Suppressor macrophage (primary cell): ENCODE data around the gene PYDC1.
A peak's percentile ranks its signal among the peaks of the same experiment; 100 is the strongest.
"Not testable (repeated sequence)": the region's sequence is repeated elsewhere in the genome, so short reads cannot be mapped to it uniquely, and the experiment has no call there.

Experiments
- DNase-seq, 4 experiments: peaks; one replicate each; pipeline ENCODE4 v3.0.0-alpha.2; 2020 to 2022

PYDC1 gene

DNA sequence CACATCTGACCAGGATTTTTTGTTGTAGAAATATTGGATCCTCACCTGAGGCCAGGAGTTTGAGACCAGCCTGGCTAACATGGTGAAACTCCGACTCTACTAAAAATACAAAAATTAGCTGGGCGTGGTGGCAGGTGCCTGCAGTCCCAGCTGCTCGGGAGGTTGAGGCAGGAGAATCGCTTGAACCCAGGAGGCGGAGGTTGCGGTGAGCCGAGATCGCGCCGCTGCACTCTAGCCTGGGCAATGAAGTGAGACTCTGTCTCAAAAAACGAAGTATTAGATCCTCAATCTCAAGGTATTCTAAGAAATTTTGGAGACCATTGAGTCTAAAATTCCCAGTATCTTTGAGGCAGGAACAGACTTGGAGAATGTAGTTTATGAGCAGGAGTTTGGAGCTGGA lies 21.1 kb downstream of the PYDC1 start:
- DNase-seq: not testable (repeated sequence)

DNA sequence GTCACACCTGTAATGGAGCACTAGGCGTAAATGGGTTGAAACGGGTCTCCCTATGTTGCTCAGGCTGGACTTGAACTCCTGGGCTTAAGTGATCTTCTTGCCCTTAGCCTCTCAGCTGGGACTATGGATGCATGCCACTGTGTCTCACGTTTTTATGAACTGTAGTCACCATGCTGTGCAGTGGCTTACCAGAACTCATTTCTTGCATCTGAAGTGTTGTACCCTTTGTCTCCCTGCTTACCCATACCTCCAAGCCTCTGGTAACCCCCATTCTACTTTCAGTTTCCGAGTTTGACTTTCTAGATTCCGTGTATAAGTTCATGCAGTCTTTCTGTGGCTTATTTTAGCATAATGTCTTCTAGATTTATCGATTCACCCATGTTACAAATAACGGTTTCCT lies 22.0 kb downstream of the PYDC1 start:
- DNase-seq: no peak

DNA sequence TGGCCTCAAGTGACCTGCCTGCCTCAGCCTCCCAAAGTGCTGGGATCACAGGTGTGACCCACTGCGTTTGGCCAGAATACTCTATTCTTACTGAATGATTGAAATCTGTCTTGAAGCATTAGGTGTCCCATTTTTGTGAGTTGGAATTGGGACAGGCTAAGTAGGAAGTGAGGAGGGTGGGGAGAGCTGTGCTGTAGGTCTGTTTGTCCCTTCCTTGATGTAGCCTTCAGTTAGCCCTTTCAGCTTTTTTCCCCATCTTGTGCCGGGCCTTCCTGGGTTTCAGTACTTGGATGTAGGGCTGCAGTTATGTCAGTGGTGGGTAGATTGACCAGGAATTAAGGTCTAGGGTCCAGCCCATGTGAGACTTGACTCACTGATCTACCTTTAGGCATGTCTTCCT lies 23.1 kb downstream of the PYDC1 start:
- no peak for DNase-seq

DNA sequence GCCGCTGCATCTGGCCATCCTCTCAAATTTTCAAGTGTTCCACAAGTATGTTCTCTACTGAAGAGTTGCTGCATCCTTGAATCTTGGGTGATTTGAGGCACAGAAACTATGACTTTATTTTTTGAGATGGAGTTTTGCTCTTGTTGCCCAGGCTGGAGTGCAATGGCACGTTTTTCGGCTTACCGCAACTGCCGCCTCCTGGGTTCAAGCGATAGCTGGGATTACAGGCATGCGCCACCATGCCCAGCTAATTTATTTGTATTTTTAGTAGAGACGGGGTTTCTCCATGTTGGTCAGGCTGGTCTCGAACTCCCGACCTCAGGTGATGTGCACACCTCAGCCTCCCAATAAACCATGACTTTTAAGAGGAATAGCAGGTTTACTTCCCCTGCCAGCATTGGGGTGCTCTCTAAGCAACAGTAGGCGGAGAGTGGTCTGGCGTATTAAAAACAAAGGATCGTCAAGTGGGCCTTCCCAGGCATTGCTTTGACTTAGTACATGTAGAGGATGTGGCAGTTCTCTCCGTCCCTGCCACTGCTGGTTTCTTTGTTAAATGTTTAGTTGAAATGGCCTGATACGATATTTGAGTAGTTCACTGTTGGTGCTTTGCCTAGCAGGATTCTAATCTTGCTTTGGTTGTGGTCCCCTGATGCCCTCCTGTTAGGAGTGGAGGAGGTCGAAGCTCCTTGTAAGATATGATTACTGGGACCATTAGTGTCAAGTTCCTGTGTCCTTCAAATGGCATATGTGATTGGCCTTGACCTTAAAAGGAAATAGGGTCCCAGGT lies 23.9 kb downstream of the PYDC1 start:
- DNase-seq: no peak

DNA sequence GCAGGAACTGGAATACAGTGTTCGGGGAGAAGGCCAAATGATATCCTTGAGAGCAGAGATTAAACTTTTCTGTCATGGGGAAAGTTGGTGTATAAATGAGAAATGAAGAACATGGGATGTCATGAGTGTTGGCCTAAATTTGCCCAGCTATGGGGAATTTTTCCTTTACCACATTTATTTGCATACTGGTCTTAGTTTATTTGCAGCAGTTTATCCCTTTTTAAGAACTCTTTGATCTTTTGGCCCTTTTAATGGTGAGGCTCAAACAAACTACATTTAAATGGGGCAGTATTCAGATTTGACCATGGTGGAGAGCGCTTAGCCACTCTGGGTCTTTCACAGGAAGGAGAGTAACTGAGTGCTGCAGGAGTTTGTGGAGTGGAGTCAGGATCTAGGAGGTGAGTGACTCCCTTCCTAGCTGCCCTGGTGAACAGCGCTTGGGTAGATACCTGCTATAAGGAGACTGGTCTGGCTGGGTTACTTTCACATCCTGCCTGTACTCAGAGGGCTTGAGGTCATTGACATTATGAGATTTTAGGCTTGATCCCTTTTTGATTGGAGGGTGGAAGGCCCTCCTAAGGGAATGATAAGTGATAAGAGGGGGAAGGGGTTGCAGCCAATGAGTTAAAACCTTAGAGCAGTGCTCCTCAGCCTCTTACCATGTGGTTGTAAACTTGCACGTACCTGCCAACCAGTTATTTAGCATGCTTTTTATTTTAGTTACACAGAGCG lies 25.1 kb downstream of the PYDC1 start:
- DNase-seq: no peak

DNA sequence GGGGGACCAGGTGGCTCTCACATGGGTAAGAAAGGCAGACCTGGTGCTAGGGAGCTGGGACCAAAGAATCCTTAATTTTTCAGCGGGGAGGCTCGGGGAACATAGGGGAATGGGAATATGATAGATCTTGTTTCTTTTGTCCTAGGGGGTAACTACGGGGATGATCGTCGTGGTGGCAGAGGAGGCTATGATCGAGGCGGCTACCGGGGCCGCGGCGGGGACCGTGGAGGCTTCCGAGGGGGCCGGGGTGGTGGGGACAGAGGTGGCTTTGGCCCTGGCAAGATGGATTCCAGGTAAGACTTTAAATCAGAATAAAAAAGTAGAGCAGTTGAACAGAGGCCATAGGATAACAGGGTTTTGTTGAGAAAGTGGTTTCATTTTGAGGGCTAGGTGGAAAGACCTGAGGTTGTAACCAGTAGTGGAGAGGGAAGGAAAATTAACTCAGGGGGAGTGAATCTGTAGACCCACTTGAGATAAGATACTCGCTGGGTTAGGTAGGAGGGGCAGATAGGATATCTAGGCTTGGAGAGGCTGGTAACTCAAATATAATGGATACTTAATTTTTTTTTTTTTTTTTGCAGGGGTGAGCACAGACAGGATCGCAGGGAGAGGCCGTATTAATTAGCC lies 26.0 kb downstream of the PYDC1 start:
- DNase-seq: no peak

DNA sequence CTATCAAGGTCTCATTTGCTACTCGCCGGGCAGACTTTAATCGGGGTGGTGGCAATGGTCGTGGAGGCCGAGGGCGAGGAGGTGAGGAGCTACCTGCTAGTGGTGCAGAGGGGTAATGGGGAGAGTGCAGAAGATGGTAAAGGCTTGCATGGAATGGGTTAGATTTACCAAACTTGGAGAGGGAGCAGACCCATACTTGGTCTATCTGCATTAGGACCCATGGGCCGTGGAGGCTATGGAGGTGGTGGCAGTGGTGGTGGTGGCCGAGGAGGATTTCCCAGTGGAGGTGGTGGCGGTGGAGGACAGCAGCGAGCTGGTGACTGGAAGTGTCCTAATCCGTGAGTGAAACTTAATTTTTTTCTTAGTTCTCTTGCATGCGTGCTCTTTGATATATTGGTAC lies 26.9 kb downstream of the PYDC1 start:
- no peak for DNase-seq

DNA sequence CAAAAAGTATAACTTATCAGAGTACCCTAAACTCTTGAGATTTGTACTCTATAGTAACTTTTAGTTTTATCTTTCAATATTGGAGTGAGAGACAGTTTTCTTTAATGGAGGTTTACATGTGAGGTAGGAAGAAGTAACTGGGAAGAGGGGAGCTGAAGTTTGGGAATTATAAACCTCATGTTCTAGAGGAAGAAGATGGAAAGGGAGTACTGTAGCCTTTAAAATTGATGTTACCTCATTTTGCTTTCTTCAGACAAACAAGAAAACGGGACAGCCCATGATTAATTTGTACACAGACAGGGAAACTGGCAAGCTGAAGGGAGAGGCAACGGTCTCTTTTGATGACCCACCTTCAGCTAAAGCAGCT lies 27.5 kb downstream of the PYDC1 start:
- DNase-seq: no peak

DNA sequence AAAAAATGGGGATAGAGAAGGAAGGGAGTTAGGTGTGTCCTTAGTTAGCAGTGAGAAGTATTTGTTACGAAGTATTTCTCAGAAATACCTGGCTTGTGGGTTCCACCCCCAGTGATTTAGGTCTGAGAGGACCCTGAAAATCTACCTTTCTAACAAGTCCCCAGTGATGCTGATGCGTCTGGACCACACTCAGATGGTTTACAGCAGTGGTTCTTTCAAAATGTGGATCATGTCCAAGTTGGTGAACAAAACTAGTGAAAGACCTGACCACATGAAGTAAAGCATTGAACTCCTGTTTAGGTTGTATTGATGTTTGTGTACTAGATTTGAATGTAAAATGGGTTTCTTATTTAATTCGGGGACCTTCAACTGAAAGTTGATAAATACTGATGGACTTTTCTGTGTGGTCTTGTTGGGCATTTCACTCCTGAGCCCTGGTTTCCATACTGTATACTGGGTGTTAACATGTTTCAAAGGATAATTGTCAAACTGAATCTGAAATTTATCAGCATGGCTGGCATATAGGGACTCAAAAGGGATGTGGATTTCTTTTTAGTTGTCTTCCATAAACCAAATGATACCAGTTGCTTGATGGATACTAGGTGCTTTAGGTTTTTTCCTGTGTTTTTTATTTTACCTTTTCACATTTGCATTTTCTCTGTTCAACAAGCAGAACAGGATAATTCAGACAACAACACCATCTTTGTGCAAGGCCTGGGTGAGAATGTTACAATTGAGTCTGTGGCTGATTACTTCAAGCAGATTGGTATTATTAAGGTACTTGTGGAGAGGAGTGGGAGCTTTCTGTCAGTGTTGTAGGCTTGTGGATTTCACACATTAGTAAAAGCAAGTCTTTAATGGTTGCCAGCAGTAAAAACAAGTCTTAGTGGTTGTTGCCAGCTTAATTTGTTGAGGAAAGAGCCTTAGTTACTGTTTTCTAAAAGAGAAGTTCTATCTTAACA lies 28.2 kb downstream of the PYDC1 start:
- no peak for DNase-seq

DNA sequence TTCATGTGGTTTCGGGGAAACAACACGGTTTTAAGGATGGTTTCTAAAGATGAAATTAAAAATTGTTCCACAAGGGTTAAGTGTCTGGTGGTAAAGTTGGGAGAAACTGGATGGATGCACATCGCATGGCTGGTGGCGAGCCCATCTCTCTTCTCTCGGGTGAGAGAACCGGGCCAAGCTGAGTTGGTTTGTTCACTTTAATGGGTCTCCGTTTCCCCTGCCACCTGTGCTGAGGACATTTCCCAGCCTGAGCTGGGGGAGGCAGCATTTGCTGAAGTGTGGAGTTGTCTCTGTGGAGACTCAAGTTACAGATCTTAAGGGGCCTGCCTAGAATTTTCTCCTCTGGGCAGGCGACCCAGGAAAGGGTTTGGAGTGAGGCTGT lies 29.1 kb downstream of the PYDC1 start:
- no peak for DNase-seq

DNA sequence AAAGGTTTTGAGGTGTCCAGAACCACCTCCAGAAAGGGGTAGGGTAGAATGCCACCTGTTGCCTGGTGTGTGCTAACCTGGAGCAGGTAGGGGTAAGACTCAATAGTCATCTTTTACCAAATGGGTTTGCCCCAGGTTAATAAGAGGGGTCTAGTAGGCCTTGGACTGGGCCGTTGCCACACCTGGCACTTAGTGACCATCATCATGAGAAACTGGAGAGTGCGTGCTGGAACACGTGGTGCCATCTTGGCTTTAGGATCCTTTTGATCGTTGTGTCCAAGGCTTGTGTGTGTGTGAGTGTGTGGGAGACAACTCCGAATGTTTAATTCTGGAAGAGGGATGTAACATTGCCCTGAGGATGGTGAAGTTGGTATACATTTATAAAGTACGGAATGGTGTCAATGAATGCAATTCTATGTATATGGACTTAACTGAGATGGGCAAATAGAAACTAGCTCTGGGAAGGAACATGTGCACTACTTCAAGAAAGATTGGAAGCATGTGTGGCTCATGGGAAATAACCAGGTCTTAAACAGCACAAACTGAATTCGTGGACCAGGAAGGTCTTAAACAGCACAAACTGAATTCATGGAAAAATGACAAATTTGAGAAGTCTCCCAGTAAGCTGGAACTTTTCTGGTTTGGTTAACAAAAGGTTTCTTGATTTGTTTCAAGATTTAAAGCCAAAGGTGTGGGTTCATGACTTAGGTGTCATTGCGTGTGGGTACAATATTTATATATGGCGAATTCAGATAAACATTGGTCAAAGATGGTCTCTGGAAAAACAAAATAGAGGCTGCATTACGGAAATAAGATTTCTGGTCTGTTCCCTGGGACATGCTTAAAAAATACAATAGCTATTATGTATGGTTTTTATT lies 29.8 kb downstream of the PYDC1 start:
- DNase-seq: no peak

DNA sequence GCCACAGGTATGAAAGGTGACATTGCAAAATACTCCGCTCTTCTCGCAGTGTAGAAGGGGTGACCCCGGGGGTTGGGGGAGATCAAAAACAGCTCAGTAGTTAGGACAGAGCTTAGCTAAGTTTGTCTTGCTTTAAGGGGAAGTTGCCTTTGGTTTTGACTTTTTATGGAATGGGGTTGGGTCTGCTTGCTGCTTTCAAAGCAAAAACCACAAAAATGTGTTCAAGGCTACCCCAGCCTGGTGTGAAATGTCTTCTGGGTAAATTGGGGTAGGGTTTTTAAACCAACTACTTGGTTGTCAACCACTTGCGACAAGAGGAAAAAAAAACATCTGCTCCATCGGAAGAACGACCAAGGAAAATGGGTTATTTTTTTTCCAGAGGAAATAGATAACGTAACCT lies 30.8 kb downstream of the PYDC1 start:
- peak in 3 of 4 experiments; percentile 29 to 44 (median 43) for DNase-seq

DNA sequence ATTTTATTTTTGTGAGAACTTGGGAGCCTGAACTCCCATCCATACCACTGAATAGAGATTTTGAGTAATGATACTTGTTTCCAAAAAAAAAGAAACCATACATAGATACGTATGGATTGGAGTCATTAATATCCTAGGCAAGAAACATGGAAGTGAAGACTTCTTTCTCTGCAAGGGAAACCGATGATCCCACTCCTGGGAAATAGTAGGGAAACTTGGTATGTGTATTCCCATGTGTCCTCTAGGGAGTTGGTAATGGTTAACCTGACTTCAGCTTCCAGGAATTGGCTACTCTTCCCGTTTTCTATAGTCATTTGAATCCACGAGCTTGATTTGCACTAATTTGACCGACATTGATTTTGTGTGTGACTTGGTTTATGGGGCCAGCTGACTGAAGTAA lies 31.6 kb downstream of the PYDC1 start:
- DNase-seq: no peak

DNA sequence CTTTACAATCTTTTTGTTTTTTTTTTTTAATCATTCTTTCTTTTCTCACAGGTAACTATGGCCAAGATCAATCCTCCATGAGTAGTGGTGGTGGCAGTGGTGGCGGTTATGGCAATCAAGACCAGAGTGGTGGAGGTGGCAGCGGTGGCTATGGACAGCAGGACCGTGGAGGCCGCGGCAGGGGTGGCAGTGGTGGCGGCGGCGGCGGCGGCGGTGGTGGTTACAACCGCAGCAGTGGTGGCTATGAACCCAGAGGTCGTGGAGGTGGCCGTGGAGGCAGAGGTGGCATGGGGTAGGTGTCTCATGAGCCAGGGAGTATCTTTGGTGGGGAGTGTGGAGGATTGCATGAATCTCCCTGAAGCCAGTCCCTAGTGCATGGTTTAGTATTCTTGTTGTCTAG lies 32.0 kb downstream of the PYDC1 start:
- DNase-seq: no peak

DNA sequence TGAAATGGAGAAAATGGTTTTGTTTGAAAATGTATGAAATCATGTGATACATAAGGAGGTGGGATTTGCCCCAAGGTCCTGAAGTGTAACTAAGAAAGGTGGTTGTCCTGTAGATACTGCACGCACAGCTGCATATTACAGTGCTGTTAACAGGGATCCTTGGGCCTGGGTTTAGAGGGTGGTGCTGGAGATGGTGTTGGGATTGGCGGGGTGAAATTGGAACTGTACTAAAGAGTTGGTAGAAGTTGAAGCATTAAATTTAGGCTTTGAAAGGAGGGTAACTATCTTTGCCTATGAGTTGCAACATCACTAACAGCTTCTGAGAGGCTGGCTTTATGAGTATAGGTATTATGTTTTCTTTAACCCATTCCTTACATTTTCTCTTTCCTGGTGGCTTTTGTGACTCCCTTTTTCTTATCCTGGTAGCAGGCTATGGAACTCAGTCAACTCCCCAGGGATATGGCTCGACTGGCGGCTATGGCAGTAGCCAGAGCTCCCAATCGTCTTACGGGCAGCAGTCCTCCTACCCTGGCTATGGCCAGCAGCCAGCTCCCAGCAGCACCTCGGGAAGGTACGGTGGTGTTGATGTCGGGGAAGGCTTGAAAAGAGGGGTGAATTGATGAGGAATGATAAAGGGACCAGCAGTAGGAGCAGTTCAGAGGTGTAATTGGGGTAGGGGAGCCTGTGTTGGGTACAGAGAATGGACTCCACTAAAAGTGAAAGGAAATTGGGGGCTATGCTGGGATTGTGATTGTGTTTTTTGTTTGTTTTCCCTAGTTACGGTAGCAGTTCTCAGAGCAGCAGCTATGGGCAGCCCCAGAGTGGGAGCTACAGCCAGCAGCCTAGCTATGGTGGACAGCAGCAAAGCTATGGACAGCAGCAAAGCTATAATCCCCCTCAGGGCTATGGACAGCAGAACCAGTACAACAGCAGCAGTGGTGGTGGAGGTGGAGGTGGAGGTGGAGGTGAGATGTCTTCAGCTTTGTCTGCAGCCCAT lies 33.2 kb downstream of the PYDC1 start:
- DNase-seq: no peak

DNA sequence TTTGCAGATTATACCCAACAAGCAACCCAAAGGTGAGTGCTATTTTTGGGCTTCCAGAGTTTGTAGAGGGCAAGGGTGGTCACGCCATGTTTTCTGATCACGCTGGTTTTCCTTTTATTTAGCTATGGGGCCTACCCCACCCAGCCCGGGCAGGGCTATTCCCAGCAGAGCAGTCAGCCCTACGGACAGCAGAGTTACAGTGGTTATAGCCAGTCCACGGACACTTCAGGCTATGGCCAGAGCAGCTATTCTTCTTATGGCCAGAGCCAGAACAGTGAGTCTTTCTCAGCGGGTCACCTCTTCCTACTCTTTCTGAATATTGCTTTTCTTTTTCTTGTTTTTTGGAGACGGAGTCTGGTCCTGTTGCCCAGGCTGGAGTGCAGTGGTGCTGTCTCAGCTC lies 34.5 kb downstream of the PYDC1 start:
- DNase-seq: no peak

DNA sequence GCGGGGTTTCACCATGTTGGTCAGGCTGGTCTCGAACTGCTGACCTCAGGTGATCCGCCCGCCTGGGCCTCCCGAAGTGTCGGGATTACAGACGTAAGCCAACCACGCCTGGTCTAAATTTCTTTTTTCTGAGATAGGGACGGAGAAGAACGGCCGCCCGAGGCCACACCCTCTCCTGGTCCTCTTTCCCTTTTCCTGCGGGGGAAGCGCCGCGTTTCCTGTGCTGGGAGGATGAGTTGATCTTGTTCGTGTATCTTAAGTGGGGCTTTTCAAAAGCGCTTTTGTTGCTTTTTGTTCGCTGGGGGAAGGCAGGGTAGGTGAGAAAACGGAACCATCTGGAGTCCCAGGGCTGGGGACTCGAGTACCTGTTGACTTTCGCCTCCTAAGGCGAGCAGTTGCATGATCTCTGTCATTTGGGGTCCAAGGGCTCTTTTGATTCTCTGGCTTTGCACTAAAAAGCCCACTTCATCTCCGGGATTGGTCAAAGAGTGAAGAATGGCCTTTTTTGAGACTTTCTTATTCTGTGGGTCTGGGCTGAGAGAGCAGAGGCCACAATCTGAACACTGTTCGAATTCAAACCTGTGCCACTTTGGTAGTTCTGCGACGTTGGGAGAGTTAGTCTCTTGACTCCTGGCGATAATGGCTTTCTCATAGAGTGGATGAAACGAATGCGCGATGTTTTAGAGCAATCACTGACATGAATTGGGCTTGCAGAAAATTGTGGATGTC lies 35.7 kb downstream of the PYDC1 start:
- peak; percentile 60 to 82 (median 76) for DNase-seq

DNA sequence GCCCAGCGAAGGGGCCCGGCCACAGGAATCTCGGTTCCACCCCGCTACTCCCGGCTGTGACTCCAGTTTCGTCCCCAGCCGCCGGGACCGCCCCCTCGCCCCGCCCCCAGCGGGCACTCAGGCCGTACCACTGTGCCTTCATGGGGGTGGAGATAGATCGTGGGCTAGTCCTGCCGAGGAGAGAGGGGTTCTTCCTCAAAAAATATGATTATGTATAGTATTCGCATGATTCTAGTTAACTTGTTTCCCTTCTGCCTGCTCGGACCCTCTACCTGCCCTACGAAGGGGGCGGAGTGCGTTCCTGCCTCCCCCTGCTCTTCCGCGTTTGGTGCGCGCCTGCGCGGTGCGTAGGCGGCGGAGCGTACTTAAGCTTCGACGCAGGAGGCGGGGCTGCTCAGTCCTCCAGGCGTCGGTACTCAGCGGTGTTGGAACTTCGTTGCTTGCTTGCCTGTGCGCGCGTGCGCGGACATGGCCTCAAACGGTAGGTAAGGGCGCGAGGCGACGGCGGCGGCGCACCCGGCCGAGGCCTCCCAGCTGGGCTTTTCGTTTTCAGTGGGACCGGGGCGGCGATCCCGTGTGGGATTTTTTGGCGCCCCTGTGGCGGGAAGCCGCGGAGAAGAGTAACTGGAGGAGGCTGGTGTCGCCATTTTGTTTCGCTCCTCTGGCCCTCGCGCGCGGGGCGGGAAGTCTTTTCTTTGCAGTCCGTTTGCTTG lies 37.0 kb downstream of the PYDC1 start, which contains the start of gene FUS:
Gene FUS, plus strand, starts transcription at position 393 of the 713 bp plus-strand sequence. Its CDS starts 76 bp downstream, at position 469.
- DNase-seq: peak; percentile 90 to 96 (median 94)
